Fibroblast of villous mesenchyme (primary cell): ENCODE results near the gene ZNF93. TPM values are rescaled to one million over a fixed set of nuclear protein-coding genes. Genes with fewer than 3 reads are reported as not detected.
A peak's percentile ranks its signal among the peaks of the same experiment; 100 is the strongest.
"Not testable (repeated sequence)": the region's sequence is repeated elsewhere in the genome, so short reads cannot be mapped to it uniquely, and the experiment has no call there.

Experiments
- DNase-seq: peaks from one replicate; pipeline ENCODE4 v3.0.0-alpha.2; 2010; ENCODE audit warnings: low read depth
- H3K4me3 ChIP-seq: 2 replicates; pipeline ENCODE4 v1.5.1; 2011; ENCODE audit warnings: low read depth, mild to moderate bottlenecking, low read length
- total RNA-seq: library from RNA; depleted of rRNA; stranded (reverse); fragments of >200 nt; gene quantifications from 2 replicates; pipeline ENCODE4 v1.2.3, GENCODE V29; 2012
- TF ChIP-seq, protein P1 (sequence below): IDR thresholded peaks from 2 replicates; pipeline ENCODE4 v1.5.1; 2012; ENCODE audit warnings: low read depth, mild to moderate bottlenecking, low read length; ENCODE audit not compliant: insufficient read depth

Gene ZNF93
- total RNA-seq, result 6.4 and 11.2 TPM in 2 replicates

- DNase-seq, result peak; percentile 98
- H3K4me3 ChIP-seq, result peak within 1 kb of the TSS; percentile 88
- TF ChIP-seq, protein P1, sequence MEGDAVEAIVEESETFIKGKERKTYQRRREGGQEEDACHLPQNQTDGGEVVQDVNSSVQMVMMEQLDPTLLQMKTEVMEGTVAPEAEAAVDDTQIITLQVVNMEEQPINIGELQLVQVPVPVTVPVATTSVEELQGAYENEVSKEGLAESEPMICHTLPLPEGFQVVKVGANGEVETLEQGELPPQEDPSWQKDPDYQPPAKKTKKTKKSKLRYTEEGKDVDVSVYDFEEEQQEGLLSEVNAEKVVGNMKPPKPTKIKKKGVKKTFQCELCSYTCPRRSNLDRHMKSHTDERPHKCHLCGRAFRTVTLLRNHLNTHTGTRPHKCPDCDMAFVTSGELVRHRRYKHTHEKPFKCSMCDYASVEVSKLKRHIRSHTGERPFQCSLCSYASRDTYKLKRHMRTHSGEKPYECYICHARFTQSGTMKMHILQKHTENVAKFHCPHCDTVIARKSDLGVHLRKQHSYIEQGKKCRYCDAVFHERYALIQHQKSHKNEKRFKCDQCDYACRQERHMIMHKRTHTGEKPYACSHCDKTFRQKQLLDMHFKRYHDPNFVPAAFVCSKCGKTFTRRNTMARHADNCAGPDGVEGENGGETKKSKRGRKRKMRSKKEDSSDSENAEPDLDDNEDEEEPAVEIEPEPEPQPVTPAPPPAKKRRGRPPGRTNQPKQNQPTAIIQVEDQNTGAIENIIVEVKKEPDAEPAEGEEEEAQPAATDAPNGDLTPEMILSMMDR, result no peak
These were observed at the start of gene ZNF93 for GRCh38 chr19:19900729-19901444. Gene ZNF93, plus strand, starts transcription at chr19:19900946. Its CDS starts 143 bp downstream, at chr19:19901089.

- not testable (repeated sequence) for DNase-seq, H3K4me3 ChIP-seq
These were observed 49.0 kb upstream of the ZNF93 start for GRCh38 chr19:19851740-19852139.

- TF ChIP-seq, protein P1, result no peak
- no peak overlapping the region for H3K4me3 ChIP-seq
- no peak for DNase-seq
These were observed 42.0 kb upstream of the ZNF93 start for GRCh38 chr19:19858751-19859150.

DNA sequence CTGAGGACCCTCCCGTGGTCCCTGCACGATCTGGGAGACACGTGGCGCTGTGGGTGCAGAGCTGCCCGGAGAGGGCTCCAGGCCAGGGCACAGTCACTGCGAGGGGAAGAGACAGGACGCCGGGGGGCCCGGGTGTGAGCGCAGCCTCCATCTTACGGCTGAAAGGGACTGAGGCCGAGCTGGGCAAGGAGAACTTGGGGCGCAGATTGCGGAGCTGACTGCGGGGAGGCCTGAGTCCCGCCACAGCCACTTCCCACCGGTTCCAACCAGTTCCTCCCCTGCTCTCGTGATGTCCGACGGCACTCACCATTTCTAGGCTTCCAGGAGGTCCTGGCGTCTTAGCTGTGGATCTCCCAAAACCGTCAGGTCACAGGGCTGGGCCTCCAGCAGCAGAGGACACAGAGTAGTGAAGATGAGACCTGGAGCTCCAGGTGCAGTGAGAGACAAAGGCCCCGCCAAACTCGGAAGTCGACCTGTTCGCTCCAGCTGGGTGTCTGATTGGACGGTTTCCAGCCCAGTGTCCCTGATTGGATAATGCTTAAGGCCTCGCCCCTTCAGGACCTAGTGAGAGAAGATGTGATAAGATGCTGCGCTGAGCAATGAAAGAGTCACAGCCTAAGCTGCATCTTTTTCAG, 39.9 kb upstream of the ZNF93 start:
- no peak for DNase-seq
- TF ChIP-seq, protein P1, result no peak
- H3K4me3 ChIP-seq, result no peak overlapping the region

DNA sequence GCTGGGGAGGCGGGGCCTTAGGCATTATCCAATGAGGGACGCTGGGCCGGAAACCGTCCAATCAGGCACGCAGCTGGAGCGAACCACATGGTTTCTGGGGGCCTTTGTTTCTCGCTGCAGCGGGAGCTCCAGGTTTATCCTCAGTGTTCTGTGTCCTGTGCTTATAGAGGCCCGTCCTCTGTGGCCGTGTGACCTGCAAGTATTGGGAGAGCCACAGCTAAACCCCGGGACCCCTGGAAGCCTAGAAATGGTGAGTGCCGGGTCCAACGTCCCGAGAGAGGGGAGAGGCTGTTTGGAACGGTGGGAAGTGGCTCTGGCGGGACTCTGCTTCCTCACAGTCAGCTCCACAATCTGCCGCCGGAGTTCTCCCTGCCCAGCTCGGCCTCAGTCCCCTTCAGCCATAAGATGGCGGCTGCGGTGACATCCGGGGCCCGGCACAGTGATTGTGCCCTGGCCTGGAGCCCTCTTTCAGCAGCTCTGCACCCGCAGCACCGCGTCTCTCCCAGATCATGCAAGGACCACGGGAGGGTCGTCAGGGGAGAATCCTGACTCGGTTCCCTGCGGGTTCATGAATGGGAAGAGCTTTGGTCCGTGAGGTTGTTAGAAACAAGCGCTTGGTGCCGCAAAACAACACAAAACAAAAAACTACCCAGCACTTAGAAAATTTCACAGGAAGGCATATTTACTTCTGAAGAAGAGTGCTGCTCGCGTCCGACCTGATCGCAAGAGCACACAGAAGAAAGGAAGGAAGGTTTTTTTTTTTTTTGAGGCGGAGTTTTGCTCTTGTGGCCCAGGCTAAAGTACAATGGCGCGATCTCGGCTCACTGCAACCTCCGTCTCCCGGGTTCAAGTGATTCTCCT, 34.8 kb upstream of the ZNF93 start, which contains the start of gene ZNF253:
Gene ZNF253 (plus strand): TSS at position 133 of the 861 bp plus-strand sequence. CDS start 115 bp downstream, at position 248.
- TF ChIP-seq, protein P1, result no peak
- peak; percentile 92 for DNase-seq

DNA sequence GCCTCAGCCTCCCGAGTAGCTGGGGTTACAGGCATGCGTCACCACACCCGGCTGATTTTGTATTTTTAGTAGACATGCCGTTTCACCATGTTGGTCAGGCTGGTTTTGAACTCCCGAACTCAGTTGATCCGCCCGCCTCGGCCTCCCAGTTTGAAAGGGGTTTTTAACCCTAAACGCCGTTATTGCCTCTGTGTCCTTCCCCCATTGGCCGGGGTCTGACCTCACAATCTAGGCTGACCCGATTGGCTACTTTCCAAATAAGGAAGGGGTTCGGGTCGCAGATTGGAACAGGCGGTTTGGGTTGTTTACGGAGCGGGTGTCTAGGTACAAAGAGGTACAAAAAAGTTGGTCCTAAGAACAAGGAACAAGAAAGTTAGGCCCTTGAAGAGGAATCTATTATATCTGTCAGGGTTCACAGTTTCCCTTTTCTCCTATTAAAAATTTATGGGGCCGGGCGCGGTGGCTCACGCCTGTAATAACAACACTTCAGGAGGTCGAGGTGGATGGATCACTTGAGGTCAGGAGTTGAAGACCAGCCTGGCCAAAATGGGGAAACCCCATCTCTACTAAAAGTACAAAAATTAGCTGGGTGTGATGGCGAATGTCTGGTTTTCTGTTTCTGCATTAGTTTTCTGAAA, 34.0 kb upstream of the ZNF93 start:
- peak overlapping the region; percentile 72 for H3K4me3 ChIP-seq
- DNase-seq, result peak; percentile 29
- TF ChIP-seq, protein P1, result no peak

More for the DNA sequence above, 34.8 kb upstream of the ZNF93 start, which contains the start of gene ZNF253:
- H3K4me3 ChIP-seq, result peak within 1 kb of the TSS; percentile 72

GRCh38 chr19:19870086-19870485, 30.7 kb upstream of the ZNF93 start:
- not testable (repeated sequence) for DNase-seq, H3K4me3 ChIP-seq
